Type B pancreatic cell (in vitro differentiated cells): ENCODE data around the gene RFX4. TPM values are rescaled to one million over a fixed set of nuclear protein-coding genes. Genes with fewer than 3 reads are reported as not detected.

Experiments used
- DNase-seq: peaks from one replicate; pipeline ENCODE4 v3.0.0; 2021; ENCODE audit warnings: mixed read lengths; ENCODE audit not compliant: unreplicated experiment; ENCODE audit errors: extremely low spot score
- H3K27ac Mint-ChIP-seq: 2 replicates; pipeline ENCODE4 v1.8.0; 2021; ENCODE audit warnings: mild to moderate bottlenecking, mixed read lengths
- H3K27me3 Mint-ChIP-seq: 2 replicates; pipeline ENCODE4 v1.8.0; 2021; ENCODE audit warnings: mixed read lengths
- H3K36me3 Mint-ChIP-seq: 2 replicates; pipeline ENCODE4 v1.8.0; 2021; ENCODE audit warnings: mixed read lengths
- H3K4me1 Mint-ChIP-seq: one replicate; pipeline ENCODE4 v1.8.0; 2021; ENCODE audit warnings: mixed read lengths; ENCODE audit not compliant: unreplicated experiment
- H3K4me3 Mint-ChIP-seq: 2 replicates; pipeline ENCODE4 v1.8.0; 2021; ENCODE audit warnings: mild to moderate bottlenecking, mixed read lengths
- H3K9me3 Mint-ChIP-seq: 2 replicates; pipeline ENCODE4 v1.8.0; 2021; ENCODE audit warnings: mixed read lengths
- total RNA-seq: library from RNA; stranded (reverse); gene quantifications from 2 replicates; pipeline ENCODE4 v1.2.1, GENCODE V29; 2021; ENCODE audit warnings: low replicate concordance
- TF ChIP-seq, protein P1 (sequence below): fragments of 200-600 bp; sonication (generic); conservative IDR thresholded peaks from 2 replicates; pipeline ENCODE4 v1.5.0; 2021; ENCODE audit warnings: antibody characterized with exemption, mild to moderate bottlenecking

RFX4 gene
- total RNA-seq, 1 donor from 2014 or later: 25.4 TPM

DNA sequence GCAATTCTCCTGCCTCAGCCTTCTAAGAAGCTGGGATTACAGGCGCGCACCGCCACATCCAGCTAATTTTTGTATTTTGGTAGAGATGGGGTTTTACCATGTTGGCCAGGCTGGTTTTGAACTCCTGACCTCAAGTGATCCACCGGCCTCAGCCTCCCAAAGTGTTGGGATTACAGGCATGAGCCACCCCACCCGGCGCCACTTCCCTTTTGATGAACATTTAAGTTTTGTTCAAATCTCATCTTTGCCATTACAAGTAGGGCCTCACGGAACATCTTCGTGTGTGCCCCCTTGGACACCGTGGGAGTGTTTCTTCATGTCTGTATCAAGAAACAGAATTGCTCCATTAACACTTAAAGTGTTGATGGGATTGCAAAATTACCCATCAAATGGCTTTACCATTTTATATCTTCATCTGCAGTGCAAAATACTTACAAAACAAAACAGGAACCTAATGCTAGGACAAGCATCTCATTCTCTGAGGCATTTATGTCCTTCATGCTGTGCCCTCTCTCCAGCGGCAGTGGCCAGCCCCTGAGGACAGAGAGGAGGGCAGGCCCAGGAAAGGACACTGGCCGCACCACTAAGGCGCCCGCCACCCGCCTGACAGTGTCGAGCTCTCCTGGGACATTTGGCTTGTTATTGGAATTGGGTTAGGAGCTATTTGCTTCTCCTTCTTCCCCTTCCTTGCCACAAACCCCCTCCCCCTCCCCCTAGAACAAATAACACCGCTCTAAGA, 61.7 kb downstream of the RFX4 start:
- peaks cover 16% of the 10 kb centered on the region for H3K27me3 Mint-ChIP-seq
- no peak overlapping the region for H3K27ac Mint-ChIP-seq
- peaks cover 4% of the 10 kb centered on the region for H3K9me3 Mint-ChIP-seq
- H3K4me1 Mint-ChIP-seq: peaks cover 15% of the 10 kb centered on the region
- no peak overlapping the region for H3K4me3 Mint-ChIP-seq
- DNase-seq: no peak
- TF ChIP-seq, protein P1, sequence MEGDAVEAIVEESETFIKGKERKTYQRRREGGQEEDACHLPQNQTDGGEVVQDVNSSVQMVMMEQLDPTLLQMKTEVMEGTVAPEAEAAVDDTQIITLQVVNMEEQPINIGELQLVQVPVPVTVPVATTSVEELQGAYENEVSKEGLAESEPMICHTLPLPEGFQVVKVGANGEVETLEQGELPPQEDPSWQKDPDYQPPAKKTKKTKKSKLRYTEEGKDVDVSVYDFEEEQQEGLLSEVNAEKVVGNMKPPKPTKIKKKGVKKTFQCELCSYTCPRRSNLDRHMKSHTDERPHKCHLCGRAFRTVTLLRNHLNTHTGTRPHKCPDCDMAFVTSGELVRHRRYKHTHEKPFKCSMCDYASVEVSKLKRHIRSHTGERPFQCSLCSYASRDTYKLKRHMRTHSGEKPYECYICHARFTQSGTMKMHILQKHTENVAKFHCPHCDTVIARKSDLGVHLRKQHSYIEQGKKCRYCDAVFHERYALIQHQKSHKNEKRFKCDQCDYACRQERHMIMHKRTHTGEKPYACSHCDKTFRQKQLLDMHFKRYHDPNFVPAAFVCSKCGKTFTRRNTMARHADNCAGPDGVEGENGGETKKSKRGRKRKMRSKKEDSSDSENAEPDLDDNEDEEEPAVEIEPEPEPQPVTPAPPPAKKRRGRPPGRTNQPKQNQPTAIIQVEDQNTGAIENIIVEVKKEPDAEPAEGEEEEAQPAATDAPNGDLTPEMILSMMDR: no peak
- H3K36me3 Mint-ChIP-seq: no peaks in the 10 kb centered on the region

DNA sequence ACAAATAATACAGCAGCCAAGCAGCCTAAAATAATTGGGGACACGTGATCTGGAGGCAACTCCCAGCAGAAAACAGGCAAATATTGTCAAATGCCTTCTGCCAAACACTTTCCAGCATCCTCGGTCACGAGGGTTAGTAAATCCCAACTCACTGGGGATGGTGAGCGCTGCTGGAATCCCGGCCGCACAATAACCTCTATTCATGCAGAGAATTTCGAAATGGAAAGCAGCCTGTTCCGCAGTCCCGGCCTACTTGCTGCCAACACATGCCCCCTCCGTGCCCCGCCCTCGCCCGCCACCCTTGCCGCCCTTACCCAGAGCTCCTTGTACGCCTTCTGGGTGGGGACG, 62.2 kb downstream of the RFX4 start:
- no peak for DNase-seq
- peaks cover 16% of the 10 kb centered on the region for H3K27me3 Mint-ChIP-seq
- peaks cover 4% of the 10 kb centered on the region for H3K9me3 Mint-ChIP-seq
- H3K36me3 Mint-ChIP-seq: no peaks in the 10 kb centered on the region
- H3K4me1 Mint-ChIP-seq: peaks cover 15% of the 10 kb centered on the region
- no peak overlapping the region for H3K27ac Mint-ChIP-seq
- TF ChIP-seq, protein P1: no peak
- no peak overlapping the region for H3K4me3 Mint-ChIP-seq

DNA sequence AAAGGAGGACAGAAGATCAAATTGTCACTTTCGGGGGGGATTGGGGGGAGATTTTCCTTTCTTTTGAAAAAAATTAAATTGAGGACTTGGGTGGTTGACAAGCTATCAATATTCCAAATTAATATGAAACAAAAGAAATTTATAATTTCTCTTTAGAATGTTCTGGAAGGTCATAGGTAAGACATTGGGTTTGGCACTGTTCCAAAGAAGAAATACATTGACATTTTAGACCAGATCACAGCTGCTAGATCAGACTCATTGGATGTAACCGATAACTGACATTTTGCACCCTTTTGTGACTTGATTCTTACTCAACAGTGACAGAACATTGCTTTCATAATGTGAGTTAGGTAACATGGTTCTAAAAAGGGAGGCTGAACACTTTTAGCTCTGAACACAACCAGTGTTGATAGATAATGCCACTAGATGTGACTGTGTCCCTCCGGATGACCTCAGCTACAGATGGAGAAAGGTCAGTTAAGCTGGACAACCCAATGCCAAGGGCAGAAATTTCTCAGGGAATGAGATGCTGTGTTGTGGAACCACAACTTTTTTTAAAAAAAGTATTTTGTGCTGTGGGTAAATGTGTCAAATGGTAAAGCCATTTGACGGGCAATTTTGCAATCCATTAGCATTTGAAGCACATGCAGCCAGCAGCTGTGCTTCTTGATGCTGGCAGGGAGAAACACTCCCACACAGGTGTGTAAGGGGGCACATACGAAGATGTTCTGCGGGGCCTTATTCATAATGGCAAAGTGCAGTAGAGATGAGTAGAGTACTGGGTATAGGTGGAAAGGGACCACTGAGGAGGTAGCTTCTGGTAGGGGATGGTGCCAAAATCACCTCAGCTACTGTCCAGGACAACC, 62.9 kb downstream of the RFX4 start:
- Mint-ChIP-seq H3K4me1 (peaks cover 15% of the 10 kb centered on the region), H3K36me3 (no peaks in the 10 kb centered on the region), H3K4me3 (no peak overlapping the region), H3K9me3 (peaks cover 4% of the 10 kb centered on the region), H3K27me3 (peaks cover 16% of the 10 kb centered on the region), H3K27ac (no peak overlapping the region)
- TF ChIP-seq, protein P1: no peak
- no peak for DNase-seq

DNA sequence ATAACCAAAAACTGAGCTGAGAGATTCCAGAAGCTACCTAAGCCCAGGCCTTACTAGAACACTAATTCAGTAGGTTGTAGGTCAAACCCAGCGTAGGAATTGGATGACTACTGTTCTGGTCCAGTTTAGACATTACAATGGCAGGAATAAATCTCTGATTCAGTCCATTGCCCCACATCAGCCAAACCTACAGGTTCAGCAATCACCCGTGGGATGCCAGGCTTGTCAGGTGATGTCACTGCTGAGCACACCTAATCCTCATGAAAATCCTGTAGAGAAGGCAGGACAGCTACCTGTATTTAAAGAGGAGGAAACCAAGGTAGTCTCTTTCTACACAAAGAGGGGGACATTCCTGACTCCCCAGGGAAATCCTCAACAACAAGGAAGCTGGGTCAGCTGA, 63.7 kb downstream of the RFX4 start:
- Mint-ChIP-seq H3K9me3 (peaks cover 4% of the 10 kb centered on the region), H3K27me3 (peaks cover 16% of the 10 kb centered on the region), H3K36me3 (no peaks in the 10 kb centered on the region), H3K4me3 (no peak overlapping the region), H3K4me1 (peaks cover 15% of the 10 kb centered on the region), H3K27ac (no peak overlapping the region)
- TF ChIP-seq, protein P1: no peak
- DNase-seq: no peak

DNA sequence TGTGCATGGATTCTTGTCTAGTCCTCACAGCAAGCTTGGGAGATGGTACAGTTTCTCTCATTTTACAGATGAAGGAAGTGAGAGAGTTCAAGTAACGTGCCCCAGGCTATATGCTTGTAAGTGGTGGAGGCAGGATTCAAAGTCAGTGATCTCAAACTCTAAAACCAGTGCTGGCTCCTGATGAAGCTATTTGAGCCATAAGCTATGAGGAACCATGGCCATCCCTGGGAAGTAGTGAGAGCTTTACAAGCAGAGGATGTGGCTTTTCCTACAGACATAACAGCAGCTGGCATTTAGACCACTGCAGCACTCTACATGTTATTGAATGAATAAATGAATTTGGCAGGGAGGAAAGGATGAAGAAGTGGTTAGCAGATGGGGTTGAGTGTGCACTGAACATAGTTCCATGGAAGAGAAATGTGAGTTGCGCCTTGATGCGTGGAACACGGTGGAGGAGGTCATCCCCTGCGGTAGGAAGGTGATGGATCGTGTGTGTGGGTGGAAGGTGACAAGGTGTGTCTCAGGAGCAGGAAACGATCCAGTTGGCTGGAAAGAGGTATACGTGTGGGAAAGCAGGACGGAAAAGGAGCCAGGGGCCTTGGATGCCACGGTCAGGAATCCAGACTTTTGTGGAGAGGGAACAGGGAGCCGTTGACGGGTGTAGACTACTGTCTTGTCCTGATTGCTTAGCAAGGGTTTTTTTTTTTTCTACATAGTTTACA, 65.2 kb downstream of the RFX4 start:
- H3K4me1 Mint-ChIP-seq: peaks cover 15% of the 10 kb centered on the region
- no peak overlapping the region for H3K27ac Mint-ChIP-seq
- TF ChIP-seq, protein P1: no peak
- DNase-seq: no peak
- peaks cover 4% of the 10 kb centered on the region for H3K9me3 Mint-ChIP-seq
- peaks cover 9% of the 10 kb centered on the region for H3K27me3 Mint-ChIP-seq
- no peaks in the 10 kb centered on the region for H3K36me3 Mint-ChIP-seq
- H3K4me3 Mint-ChIP-seq: no peak overlapping the region
